ENCODE results near the gene DLL1. TPM values are rescaled to one million over a fixed set of nuclear protein-coding genes. Genes with fewer than 3 reads are reported as not detected.

The DLL1 gene
- total RNA-seq, 2 donors from 2014 or later, result 6.0 to 13.2 TPM

DNA sequence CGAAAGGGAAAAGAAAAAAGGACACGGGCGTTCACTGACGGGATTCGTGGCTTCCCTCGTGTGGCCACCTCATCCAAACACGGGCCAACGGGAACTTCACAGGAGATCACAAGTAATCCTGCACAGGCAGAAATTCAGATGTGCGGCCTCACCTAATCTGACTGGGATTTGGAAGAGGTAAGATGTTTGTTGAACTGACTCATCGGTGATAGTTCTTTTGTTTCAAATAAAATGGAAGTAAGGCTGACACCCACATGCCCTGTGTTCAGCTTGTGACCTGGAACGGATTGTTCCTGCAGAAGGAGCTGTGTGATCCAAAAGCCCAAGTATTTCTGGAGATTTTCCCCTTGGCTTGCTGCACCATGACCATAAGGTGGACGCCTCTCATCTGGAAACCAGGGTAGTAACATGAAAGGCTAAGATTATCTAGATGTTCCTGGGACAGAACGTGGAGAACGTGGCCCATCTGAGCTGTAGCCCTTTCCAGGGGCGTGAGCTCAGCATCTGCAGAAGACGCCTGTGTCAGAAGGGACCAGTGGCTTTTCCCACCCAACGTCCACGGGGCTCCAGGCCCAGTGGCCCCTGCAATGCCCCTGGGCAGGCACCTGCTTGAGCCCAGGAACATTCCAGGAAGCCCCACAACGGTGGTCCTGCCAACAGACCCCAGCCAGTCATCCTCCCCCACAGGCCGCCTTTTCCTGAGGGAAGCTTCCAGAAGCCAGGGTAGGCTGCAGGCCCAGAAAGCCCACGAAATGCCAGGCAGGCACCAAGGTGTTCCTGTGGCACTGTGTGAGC, 39.7 kb downstream of the DLL1 start:
- Histone ChIP-seq H3K36me3 (replicated peaks in 1 of 2; ENCODE audit: insufficient read depth in 1 of 2, low read depth in 2 of 2) (no peaks in the 10 kb centered on the region), H3K4me1 (no peaks in the 10 kb centered on the region), H3K27ac (no peak overlapping the region), H3K4me3 (no peak overlapping the region), H3K9me3 (no peaks in the 10 kb centered on the region), H3K27me3 (no peaks in the 10 kb centered on the region)
- intact Hi-C loops (cut with DNase I), result no loop called here
- DNase-seq (peak in 1 of 4 donors; percentile 2), ATAC-seq (no peak)
- TF ChIP-seq POLR2A (IDR thresholded peaks at IDR 0.05), result no peak
- TF ChIP-seq, protein P1, sequence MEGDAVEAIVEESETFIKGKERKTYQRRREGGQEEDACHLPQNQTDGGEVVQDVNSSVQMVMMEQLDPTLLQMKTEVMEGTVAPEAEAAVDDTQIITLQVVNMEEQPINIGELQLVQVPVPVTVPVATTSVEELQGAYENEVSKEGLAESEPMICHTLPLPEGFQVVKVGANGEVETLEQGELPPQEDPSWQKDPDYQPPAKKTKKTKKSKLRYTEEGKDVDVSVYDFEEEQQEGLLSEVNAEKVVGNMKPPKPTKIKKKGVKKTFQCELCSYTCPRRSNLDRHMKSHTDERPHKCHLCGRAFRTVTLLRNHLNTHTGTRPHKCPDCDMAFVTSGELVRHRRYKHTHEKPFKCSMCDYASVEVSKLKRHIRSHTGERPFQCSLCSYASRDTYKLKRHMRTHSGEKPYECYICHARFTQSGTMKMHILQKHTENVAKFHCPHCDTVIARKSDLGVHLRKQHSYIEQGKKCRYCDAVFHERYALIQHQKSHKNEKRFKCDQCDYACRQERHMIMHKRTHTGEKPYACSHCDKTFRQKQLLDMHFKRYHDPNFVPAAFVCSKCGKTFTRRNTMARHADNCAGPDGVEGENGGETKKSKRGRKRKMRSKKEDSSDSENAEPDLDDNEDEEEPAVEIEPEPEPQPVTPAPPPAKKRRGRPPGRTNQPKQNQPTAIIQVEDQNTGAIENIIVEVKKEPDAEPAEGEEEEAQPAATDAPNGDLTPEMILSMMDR (IDR thresholded peaks at IDR 0.05), result no peak
- 89% methylated on average over 18 to 21 of the region's 21 CpGs for WGBS, 2 donors

DNA sequence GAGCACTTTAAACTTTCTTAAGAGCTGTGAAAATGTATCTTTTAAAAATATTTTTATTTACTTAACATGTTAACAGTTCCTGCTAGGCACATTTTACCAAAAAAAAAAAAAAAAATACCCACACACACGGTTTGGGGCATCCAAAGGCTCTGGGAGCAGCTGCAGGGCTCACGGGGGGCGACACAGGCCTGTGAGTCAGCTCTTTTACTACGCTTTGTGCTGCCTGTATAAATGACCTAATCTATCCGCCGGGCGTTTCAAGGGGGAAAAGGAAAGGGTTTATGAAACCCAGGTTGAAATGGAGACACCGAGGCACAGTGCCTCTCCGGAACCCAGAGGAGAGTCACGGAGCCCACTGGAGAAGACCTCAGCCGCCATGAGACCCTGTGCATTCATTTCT, 40.4 kb downstream of the DLL1 start:
- Histone ChIP-seq H3K4me1 (peaks cover 6% of the 10 kb centered on the region), H3K9me3 (no peaks in the 10 kb centered on the region), H3K36me3 (replicated peaks in 1 of 2; ENCODE audit: insufficient read depth in 1 of 2, low read depth in 2 of 2) (no peaks in the 10 kb centered on the region), H3K27me3 (no peaks in the 10 kb centered on the region), H3K4me3 (no peak overlapping the region), H3K27ac (no peak overlapping the region)
- TF ChIP-seq, protein P1 (IDR thresholded peaks at IDR 0.05), result no peak
- no peak for TF ChIP-seq POLR2A (IDR thresholded peaks at IDR 0.05)
- no peak for DNase-seq
- 73 to 90% methylated on average over 11 of the region's 11 CpGs for WGBS, 2 donors
- ATAC-seq, result no peak
- intact Hi-C loops (cut with DNase I), result no loop called here

DNA sequence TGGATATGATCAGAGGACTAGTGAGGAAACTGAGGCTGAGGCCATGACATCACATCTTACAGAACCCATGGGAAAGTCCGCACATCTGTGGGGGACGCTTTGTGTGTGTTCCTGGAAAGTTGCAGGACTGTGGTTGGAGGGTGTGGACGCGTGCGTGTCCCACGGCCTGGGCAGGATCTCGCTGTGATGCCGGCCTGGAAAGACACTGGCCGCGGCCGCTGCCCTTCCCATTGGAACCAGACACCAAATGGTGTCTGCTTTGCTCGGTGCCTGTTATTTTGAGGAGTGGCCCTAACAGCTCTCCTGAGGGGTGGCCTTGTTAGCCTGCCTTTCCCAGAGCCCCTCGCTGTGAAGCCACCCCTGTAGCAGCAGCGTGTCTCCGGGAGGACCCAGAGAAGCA, 41.1 kb downstream of the DLL1 start:
- no peak for TF ChIP-seq POLR2A (IDR thresholded peaks at IDR 0.05)
- TF ChIP-seq, protein P1 (IDR thresholded peaks at IDR 0.05), result no peak
- H3K27ac ChIP-seq, result no peak overlapping the region
- H3K36me3 ChIP-seq (replicated peaks in 1 of 2; ENCODE audit: insufficient read depth in 1 of 2, low read depth in 2 of 2), result no peaks in the 10 kb centered on the region
- H3K27me3 ChIP-seq, result no peaks in the 10 kb centered on the region
- no peak overlapping the region for H3K4me3 ChIP-seq
- no peak for DNase-seq
- H3K4me1 ChIP-seq, result peaks cover 12% of the 10 kb centered on the region
- ATAC-seq, result no peak
- H3K9me3 ChIP-seq, result no peaks in the 10 kb centered on the region
- 81 to 93% methylated on average over 2 to 13 of the region's 15 CpGs for WGBS, 2 donors
- intact Hi-C loops (cut with DNase I), result no loop called here

DNA sequence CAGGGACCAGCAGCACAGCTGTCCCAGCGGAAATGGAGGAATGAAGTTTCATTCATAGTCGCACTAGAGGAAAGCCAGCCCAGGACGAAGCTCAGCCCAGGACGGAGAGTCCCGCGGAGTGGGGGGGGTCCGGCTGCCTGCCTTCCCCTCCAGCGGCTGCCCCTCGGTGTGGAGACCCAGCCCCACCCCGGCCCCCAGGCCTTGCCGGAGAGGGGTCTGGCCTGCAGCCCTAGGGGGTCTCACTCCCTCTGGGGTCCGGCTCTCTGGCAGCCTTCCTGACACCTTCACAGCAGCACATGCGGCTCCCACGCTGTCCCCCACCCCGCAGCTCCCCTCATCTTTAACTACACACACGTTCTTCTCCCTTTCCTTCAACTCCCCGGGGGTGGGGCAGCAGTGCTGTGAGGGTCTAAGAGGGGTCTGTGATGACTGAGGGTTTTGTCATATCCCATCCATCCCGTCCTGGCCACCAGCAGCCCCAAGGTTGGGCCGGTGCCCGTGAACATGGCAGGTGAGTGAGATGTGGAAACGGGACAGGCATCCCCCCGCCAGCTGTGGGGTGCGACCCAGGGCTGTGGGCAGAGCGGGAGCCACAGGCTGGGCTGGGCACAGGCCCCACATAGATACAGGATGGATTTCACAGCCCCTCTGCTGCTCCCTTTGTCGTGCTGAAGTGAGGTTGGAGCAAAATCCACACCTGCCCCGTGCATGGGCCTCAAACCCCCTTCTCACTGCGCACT, 41.8 kb downstream of the DLL1 start:
- 86 to 89% methylated on average over 25 to 27 of the region's 27 CpGs for WGBS, 2 donors
- no peak for ATAC-seq
- TF ChIP-seq POLR2A (IDR thresholded peaks at IDR 0.05), result no peak
- TF ChIP-seq, protein P1 (IDR thresholded peaks at IDR 0.05), result no peak
- H3K36me3 ChIP-seq (replicated peaks in 1 of 2; ENCODE audit: insufficient read depth in 1 of 2, low read depth in 2 of 2), result no peaks in the 10 kb centered on the region
- no peak overlapping the region for H3K27ac ChIP-seq
- H3K9me3 ChIP-seq, result no peaks in the 10 kb centered on the region
- H3K4me3 ChIP-seq, result no peak overlapping the region
- intact Hi-C loops (cut with DNase I), result no loop called here
- no peaks in the 10 kb centered on the region for H3K27me3 ChIP-seq
- peaks cover 20% of the 10 kb centered on the region for H3K4me1 ChIP-seq
- DNase-seq, result peak in 1 of 4 donors; percentile 5

All from body of pancreas (tissue), 4 donors.